Measurements from ENCODE around the gene STAB2.
A peak's percentile ranks its signal among the peaks of the same experiment; 100 is the strongest.

Gene STAB2

GRCh38 chr12:103586791-103587370 lies at the start of gene STAB2:
Gene STAB2, plus strand, starts transcription at chr12:103587273. Its CDS starts 204 bp downstream, at chr12:103587477.
- H3K27ac ChIP-seq (ENCODE audit: low read length) = no peak within 1 kb of the TSS
- H2AFZ ChIP-seq (ENCODE audit: low read depth, low read length) = no peak within 1 kb of the TSS
- no peak within 1 kb of the TSS for H3K4me3 ChIP-seq (ENCODE audit: low read length)
- H3K9me3 ChIP-seq (ENCODE audit: insufficient read depth, low read length) = no peaks in the 10 kb centered on the region
- no peaks in the 10 kb centered on the region for H3K36me3 ChIP-seq (replicated peaks; ENCODE audit: low read depth, low read length)
- H3K4me2 ChIP-seq (ENCODE audit: low read length) = no peak within 1 kb of the TSS
- TF ChIP-seq EZH2phosphoT487 (IDR thresholded peaks at IDR 0.05; ENCODE audit: low read depth) (no peak), CTCF (IDR thresholded peaks at IDR 0.05; ENCODE audit: low read depth, low read length) (no peak)
- H4K20me1 ChIP-seq (ENCODE audit: insufficient read depth, low read length) = no peaks in the 10 kb centered on the region
- H3K9ac ChIP-seq (ENCODE audit: low read length) = no peak within 1 kb of the TSS
- H3K79me2 ChIP-seq (ENCODE audit: low read length) = no peaks in the 10 kb centered on the region
- 0 out of 2 replicates have a peak, but pooled peaks cover 14% of the 10 kb centered on the region for H3K27me3 ChIP-seq (ENCODE audit: low read depth, low read length)
- 0 out of 2 replicates have a peak, but pooled peaks cover 4% of the 10 kb centered on the region for H3K4me1 ChIP-seq (ENCODE audit: low read length)

GRCh38 chr12:103538397-103538796 lies 48.7 kb upstream of the STAB2 start:
- peaks cover 32% of the 10 kb centered on the region for H3K36me3 ChIP-seq (replicated peaks; ENCODE audit: low read depth, low read length)
- no peak overlapping the region for H3K9ac ChIP-seq (ENCODE audit: low read length)
- no peak overlapping the region for H3K4me3 ChIP-seq (ENCODE audit: low read length)
- no peaks in the 10 kb centered on the region for H4K20me1 ChIP-seq (ENCODE audit: insufficient read depth, low read length)
- no peak overlapping the region for H3K27ac ChIP-seq (ENCODE audit: low read length)
- H3K79me2 ChIP-seq (ENCODE audit: low read length) = no peaks in the 10 kb centered on the region
- TF ChIP-seq CTCF (IDR thresholded peaks at IDR 0.05; ENCODE audit: low read depth, low read length) = no peak
- no peak for TF ChIP-seq EZH2phosphoT487 (IDR thresholded peaks at IDR 0.05; ENCODE audit: low read depth)
- H3K4me2 ChIP-seq (ENCODE audit: low read length) = no peak overlapping the region
- H3K9me3 ChIP-seq (ENCODE audit: insufficient read depth, low read length) = peaks cover 24% of the 10 kb centered on the region
- H3K4me1 ChIP-seq (ENCODE audit: low read length) = peaks cover 25% of the 10 kb centered on the region
- no peaks in the 10 kb centered on the region for H3K27me3 ChIP-seq (ENCODE audit: low read depth, low read length)
- peak overlapping the region; percentile 41 for H2AFZ ChIP-seq (ENCODE audit: low read depth, low read length)

GRCh38 chr12:103540319-103540718 lies 46.8 kb upstream of the STAB2 start:
- H3K4me3 ChIP-seq (ENCODE audit: low read length) = no peak overlapping the region
- no peak overlapping the region for H2AFZ ChIP-seq (ENCODE audit: low read depth, low read length)
- TF ChIP-seq CTCF (IDR thresholded peaks at IDR 0.05; ENCODE audit: low read depth, low read length) (no peak), EZH2phosphoT487 (IDR thresholded peaks at IDR 0.05; ENCODE audit: low read depth) (no peak)
- no peaks in the 10 kb centered on the region for H3K27me3 ChIP-seq (ENCODE audit: low read depth, low read length)
- no peaks in the 10 kb centered on the region for H4K20me1 ChIP-seq (ENCODE audit: insufficient read depth, low read length)
- peaks cover 20% of the 10 kb centered on the region for H3K9me3 ChIP-seq (ENCODE audit: insufficient read depth, low read length)
- H3K27ac ChIP-seq (ENCODE audit: low read length) = no peak overlapping the region
- H3K9ac ChIP-seq (ENCODE audit: low read length) = no peak overlapping the region
- no peaks in the 10 kb centered on the region for H3K79me2 ChIP-seq (ENCODE audit: low read length)
- peaks cover 25% of the 10 kb centered on the region for H3K36me3 ChIP-seq (replicated peaks; ENCODE audit: low read depth, low read length)
- peaks cover 20% of the 10 kb centered on the region for H3K4me1 ChIP-seq (ENCODE audit: low read length)
- no peak overlapping the region for H3K4me2 ChIP-seq (ENCODE audit: low read length)

- Histone ChIP-seq H3K4me1 (ENCODE audit: low read length) (peaks cover 29% of the 10 kb centered on the region), H3K9ac (ENCODE audit: low read length) (no peak overlapping the region), H3K27ac (ENCODE audit: low read length) (0 out of 2 replicates have a peak overlapping the region, but pooled peaks have one; percentile 1), H3K36me3 (replicated peaks; ENCODE audit: low read depth, low read length) (peaks cover 29% of the 10 kb centered on the region), H3K4me3 (ENCODE audit: low read length) (no peak overlapping the region), H3K9me3 (ENCODE audit: insufficient read depth, low read length) (peaks cover 25% of the 10 kb centered on the region), H3K4me2 (ENCODE audit: low read length) (no peak overlapping the region), H4K20me1 (ENCODE audit: insufficient read depth, low read length) (no peaks in the 10 kb centered on the region), H3K79me2 (ENCODE audit: low read length) (no peaks in the 10 kb centered on the region), H3K27me3 (ENCODE audit: low read depth, low read length) (no peaks in the 10 kb centered on the region), H2AFZ (ENCODE audit: low read depth, low read length) (no peak overlapping the region)
- TF ChIP-seq EZH2phosphoT487 (IDR thresholded peaks at IDR 0.05; ENCODE audit: low read depth) = no peak
- no peak for TF ChIP-seq CTCF (IDR thresholded peaks at IDR 0.05; ENCODE audit: low read depth, low read length)
Measured at GRCh38 chr12:103542078-103542477, 45.0 kb upstream of the STAB2 start.
